ENCODE results near the gene SMIM3. TPM values are rescaled to one million over a fixed set of nuclear protein-coding genes. Genes with fewer than 3 reads are reported as not detected.

The SMIM3 gene
- polyA plus RNA-seq, 2 of the 4 experiments (the other 2 are of a cell fraction) = 4.5 to 4.6 TPM

- no peak for TF ChIP-seq HOXA7 (CRISPR knock-in tag; IDR thresholded peaks at IDR 0.05)
These were observed 7.3 kb upstream of the SMIM3 start (continued) for GRCh38 chr5:150771034-150771795.

DNA sequence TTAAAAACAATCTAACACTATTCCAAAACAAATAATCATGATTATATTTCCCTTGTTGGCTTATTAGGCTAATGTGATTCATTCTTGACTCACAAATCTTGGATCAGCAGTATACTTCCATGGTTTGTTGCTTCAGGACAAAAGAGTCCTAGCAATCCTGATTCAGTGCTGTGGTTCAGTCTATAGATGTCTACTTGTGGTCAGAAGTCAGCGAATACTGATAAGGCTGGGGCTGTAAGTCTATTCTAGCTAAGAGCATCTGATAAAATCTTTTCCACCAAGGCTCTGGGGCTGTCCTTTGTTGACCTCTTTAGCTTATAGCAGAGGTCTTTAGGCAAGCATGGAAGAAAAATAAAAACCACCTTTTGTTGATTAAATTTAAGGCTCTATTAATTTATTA is 4.4 kb upstream of the SMIM3 start:
- no peak overlapping the region for H3K4me2 ChIP-seq

GRCh38 chr5:150777685-150778084 is 872 bp upstream of the SMIM3 start:
- ChIA-PET CTCF (interaction anchor here (0.6 to 3.2 kb wide), 14 partner anchors 9 to 446 kb away, joined by 3 to 34 read pairs (median 4); partner anchors contain the start of genes CCDC69 and MYOZ3), POLR2A (interaction anchor here (1.6 to 1.9 kb wide), 2 partner anchors 19 to 328 kb away, joined by 4 to 12 read pairs; partner anchors contain the start of gene DCTN4)
- H3K4me3 ChIP-seq = no peak overlapping the region
- H3K4me1 ChIP-seq = peaks cover 9% of the 10 kb centered on the region
- ATAC-seq = no peak
- no peak for FAIRE-seq
- H3K4me2 ChIP-seq = peak overlapping the region; percentile 96; the same call in 2 of the 3 replicates
- H3K27ac ChIP-seq = no peak overlapping the region
- no peak for DNase-seq (ENCODE audit: low read depth in 1 of 2, low spot score in 1 of 2)
- TF ChIP-seq CHD4 (IDR thresholded peaks at IDR 0.05; ENCODE audit: borderline replicate concordance) = no peak
- no peak for TF ChIP-seq FOSL2 (IDR thresholded peaks at IDR 0.05)
- TF ChIP-seq FOSL2 (CRISPR knock-in tag; IDR thresholded peaks at IDR 0.05) = no peak
- TF ChIP-seq NPAS2 (CRISPR knock-in tag; IDR thresholded peaks at IDR 0.05; ENCODE audit: borderline replicate concordance) = no peak
- no peak for TF ChIP-seq TP53 (CRISPR knock-in tag; IDR thresholded peaks at IDR 0.05)
- TF ChIP-seq PHF8 (IDR thresholded peaks at IDR 0.05; ENCODE audit: borderline replicate concordance, low read depth) = no peak
- no peak for TF ChIP-seq TFCP2L1 (CRISPR knock-in tag; IDR thresholded peaks at IDR 0.05)
- TF ChIP-seq, protein P1, sequence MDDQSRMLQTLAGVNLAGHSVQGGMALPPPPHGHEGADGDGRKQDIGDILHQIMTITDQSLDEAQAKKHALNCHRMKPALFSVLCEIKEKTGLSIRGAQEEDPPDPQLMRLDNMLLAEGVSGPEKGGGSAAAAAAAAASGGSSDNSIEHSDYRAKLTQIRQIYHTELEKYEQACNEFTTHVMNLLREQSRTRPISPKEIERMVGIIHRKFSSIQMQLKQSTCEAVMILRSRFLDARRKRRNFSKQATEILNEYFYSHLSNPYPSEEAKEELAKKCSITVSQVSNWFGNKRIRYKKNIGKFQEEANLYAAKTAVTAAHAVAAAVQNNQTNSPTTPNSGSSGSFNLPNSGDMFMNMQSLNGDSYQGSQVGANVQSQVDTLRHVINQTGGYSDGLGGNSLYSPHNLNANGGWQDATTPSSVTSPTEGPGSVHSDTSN (IDR thresholded peaks at IDR 0.05) = no peak
- no peak for TF ChIP-seq HOXA7 (CRISPR knock-in tag; IDR thresholded peaks at IDR 0.05)
- no peak for TF ChIP-seq HOXB13 (CRISPR knock-in tag; IDR thresholded peaks at IDR 0.05; ENCODE audit: low read depth)
- TF ChIP-seq, protein P2, sequence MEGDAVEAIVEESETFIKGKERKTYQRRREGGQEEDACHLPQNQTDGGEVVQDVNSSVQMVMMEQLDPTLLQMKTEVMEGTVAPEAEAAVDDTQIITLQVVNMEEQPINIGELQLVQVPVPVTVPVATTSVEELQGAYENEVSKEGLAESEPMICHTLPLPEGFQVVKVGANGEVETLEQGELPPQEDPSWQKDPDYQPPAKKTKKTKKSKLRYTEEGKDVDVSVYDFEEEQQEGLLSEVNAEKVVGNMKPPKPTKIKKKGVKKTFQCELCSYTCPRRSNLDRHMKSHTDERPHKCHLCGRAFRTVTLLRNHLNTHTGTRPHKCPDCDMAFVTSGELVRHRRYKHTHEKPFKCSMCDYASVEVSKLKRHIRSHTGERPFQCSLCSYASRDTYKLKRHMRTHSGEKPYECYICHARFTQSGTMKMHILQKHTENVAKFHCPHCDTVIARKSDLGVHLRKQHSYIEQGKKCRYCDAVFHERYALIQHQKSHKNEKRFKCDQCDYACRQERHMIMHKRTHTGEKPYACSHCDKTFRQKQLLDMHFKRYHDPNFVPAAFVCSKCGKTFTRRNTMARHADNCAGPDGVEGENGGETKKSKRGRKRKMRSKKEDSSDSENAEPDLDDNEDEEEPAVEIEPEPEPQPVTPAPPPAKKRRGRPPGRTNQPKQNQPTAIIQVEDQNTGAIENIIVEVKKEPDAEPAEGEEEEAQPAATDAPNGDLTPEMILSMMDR (IDR thresholded peaks at IDR 0.05) = no peak
- TF ChIP-seq ZNF302 (CRISPR knock-in tag; IDR thresholded peaks at IDR 0.05) = no peak
- no peak for TF ChIP-seq KDM1A (IDR thresholded peaks at IDR 0.05; ENCODE audit: low read depth)
- no peak for TF ChIP-seq POLR2AphosphoS2 (conservative IDR thresholded peaks at IDR 0.05; ENCODE audit: low read length)
- TF ChIP-seq ZFP36 (IDR thresholded peaks at IDR 0.05; ENCODE audit: borderline replicate concordance, partially characterized antibody) = no peak
- TF ChIP-seq NR3C1 (IDR thresholded peaks at IDR 0.05) = no peak
- no peak for TF ChIP-seq HES2 (IDR thresholded peaks at IDR 0.05)
- TF ChIP-seq USF2 (IDR thresholded peaks at IDR 0.05) = no peak
- no peak for TF ChIP-seq NFE2L2 (conservative IDR thresholded peaks at IDR 0.05; ENCODE audit: low read length)
- WGBS (ENCODE audit: missing lambda C conversion rate) = 83% methylated on average over 3 of the region's 3 CpGs
- H3K9me3 ChIP-seq = no peaks in the 10 kb centered on the region

More for the DNA sequence above, 4.4 kb upstream of the SMIM3 start:
- CTCF ChIA-PET = interaction anchor here (0.6 to 1.6 kb wide), 2 partner anchors 9 to 390 kb away, joined by 3 read pairs; no protein-coding TSS in a partner anchor
- WGBS (ENCODE audit: missing lambda C conversion rate) = 32% methylated on average over 1 of the region's 1 CpG
- Histone ChIP-seq H3K4me1 (peaks cover 5% of the 10 kb centered on the region), H3K27ac (no peak overlapping the region), H3K4me3 (no peak overlapping the region), H3K9me3 (no peaks in the 10 kb centered on the region)
- FAIRE-seq = no peak
- POLR2A ChIA-PET = no interaction called here
- TF ChIP-seq POLR2AphosphoS2 (conservative IDR thresholded peaks at IDR 0.05; ENCODE audit: low read length) (no peak), TP53 (CRISPR knock-in tag; IDR thresholded peaks at IDR 0.05) (no peak), ESRRA (IDR thresholded peaks at IDR 0.05; ENCODE audit: borderline replicate concordance, low read length) (no peak), BCL3 (IDR thresholded peaks at IDR 0.05) (no peak), FOXS1 (CRISPR knock-in tag; IDR thresholded peaks at IDR 0.05) (no peak), JUNB (IDR thresholded peaks at IDR 0.05) (no peak), FOSB (CRISPR knock-in tag; IDR thresholded peaks at IDR 0.05) (no peak), HEYL (CRISPR knock-in tag; IDR thresholded peaks at IDR 0.05) (no peak), CEBPB (IDR thresholded peaks at IDR 0.05) (no peak), SREBF2 (IDR thresholded peaks at IDR 0.05) (no peak)
- no peak for DNase-seq (ENCODE audit: low read depth in 1 of 2, low spot score in 1 of 2)
- ATAC-seq = no peak

All from A549 (cell line).